Endothelial cell of umbilical vein (primary cell): ENCODE data around the gene AGK. TPM values are rescaled to one million over a fixed set of nuclear protein-coding genes. Genes with fewer than 3 reads are reported as not detected.

Experiments used
- BruUV-seq: library from RNA; stranded (reverse); fragments of 400-500 nt; replicated peaks from 2 replicates; lab custom pipeline; 2021; lab: Mats Ljungman, UMichigan
- CTCF ChIA-PET: fragments of 300-600, 350-600 bp; sonication (Branson Sonifier 250); formaldehyde crosslinking; loops from one replicate; lab custom pipeline; 2021; ENCODE audit warnings: antibody characterized with exemption, inconsistent platforms; lab: Charles Lee
- POLR2A ChIA-PET: fragments of 300-600, 350-600 bp; sonication (Branson Sonifier 250); formaldehyde crosslinking; loops from one replicate; lab custom pipeline; 2021; ENCODE audit warnings: antibody characterized with exemption, inconsistent platforms; lab: Charles Lee
- DNase-seq: peaks from one replicate; pipeline ENCODE4 v3.0.0-alpha.2; 2011; ENCODE audit warnings: low read depth, low spot score
- FAIRE-seq: peaks from 2 replicates; lab custom pipeline; 2011; peaks lifted over from hg19 to GRCh38; lab: Jason Lieb, UNC
- H2AFZ ChIP-seq: 2 replicates; pipeline ENCODE4 v1.6.0; 2012; ENCODE audit warnings: low read depth, low read length, control low read depth, inconsistent platforms
- H3K27ac ChIP-seq: 2 replicates; pipeline ENCODE4 v1.5.1; 2011; ENCODE audit warnings: low read depth, mild to moderate bottlenecking, control low read depth, low read length, moderate library complexity; ENCODE audit not compliant: insufficient read depth
- H3K27me3 ChIP-seq, 2 experiments: 2 replicates each; pipeline versions ENCODE4 v1.6.0 to v1.6.1; 2011; ENCODE audit warnings: low read length in 2 of 2, mixed read lengths in 1 of 2; ENCODE audit not compliant: control insufficient read depth in 2 of 2, insufficient read depth in 2 of 2
- H3K36me3 ChIP-seq, 2 experiments: 2 replicates in 1 of 2; 3 replicates in 1 of 2; pipeline ENCODE4 v1.5.1; 2011; ENCODE audit warnings: low read length in 2 of 2, mild to moderate bottlenecking in 1 of 2, moderate library complexity in 1 of 2; ENCODE audit not compliant: control insufficient read depth in 2 of 2, insufficient read depth in 2 of 2; ENCODE audit errors: extremely low read depth in 1 of 2
- H3K4me1 ChIP-seq: 3 replicates; pipeline ENCODE4 v1.5.1; 2011; ENCODE audit warnings: mild to moderate bottlenecking, low read length; ENCODE audit not compliant: control insufficient read depth, insufficient read depth; ENCODE audit errors: extremely low read depth
- H3K4me2 ChIP-seq: 2 replicates; pipeline ENCODE4 v1.6.1; 2011; ENCODE audit warnings: low read length, control low read depth, mixed read lengths; ENCODE audit not compliant: insufficient read depth
- H3K4me3 ChIP-seq, 3 experiments: fragments of 200-600 bp in 1 of 3; sonication (generic), shearing (Covaris generic) in 1 of 3; replicated peaks in 1 of 3; 2 replicates each; pipeline ENCODE4 v1.5.1; 2011 to 2016; ENCODE audit warnings: control low read depth in 3 of 3, low read length in 3 of 3, mild to moderate bottlenecking in 2 of 3, inconsistent platforms in 1 of 3, low read depth in 1 of 3, moderate library complexity in 1 of 3; ENCODE audit not compliant: insufficient read depth in 1 of 3
- H3K79me2 ChIP-seq: 2 replicates; pipeline ENCODE4 v1.6.0; 2012; ENCODE audit warnings: low read length, inconsistent platforms; ENCODE audit not compliant: control insufficient read depth, insufficient read depth
- H3K9ac ChIP-seq: replicated peaks from 2 replicates; pipeline ENCODE3; 2011; ENCODE audit warnings: low read length, control low read depth; ENCODE audit not compliant: insufficient read depth; ENCODE audit errors: extremely low read depth
- H3K9me1 ChIP-seq: replicated peaks from 3 replicates; pipeline ENCODE4 v1.6.0; 2011; ENCODE audit warnings: mild to moderate bottlenecking, low read length; ENCODE audit not compliant: control insufficient read depth, insufficient read depth; ENCODE audit errors: extremely low read depth
- H3K9me3 ChIP-seq: replicated peaks from 2 replicates; pipeline ENCODE4 v1.5.1; 2012; ENCODE audit warnings: low read length, inconsistent platforms; ENCODE audit not compliant: control insufficient read depth, insufficient read depth
- H4K20me1 ChIP-seq: replicated peaks from 2 replicates; pipeline ENCODE3; 2011; ENCODE audit warnings: mild to moderate bottlenecking, low read length; ENCODE audit not compliant: control insufficient read depth, insufficient read depth; ENCODE audit errors: extremely low read depth
- CTCF ChIP-seq, 2 donors: IDR thresholded peaks; 1 replicate in 1 of 2; 2 replicates in 1 of 2; pipeline ENCODE4 v1.5.1; 2011; ENCODE audit warnings: low read length in 2 of 2, mild to moderate bottlenecking in 2 of 2, moderate library complexity in 2 of 2, control low read depth in 1 of 2, inconsistent platforms in 1 of 2, low read depth in 1 of 2; ENCODE audit not compliant: insufficient read depth in 1 of 2; ENCODE audit errors: extremely low read depth in 1 of 2
- EZH2 ChIP-seq: IDR thresholded peaks from 2 replicates; pipeline ENCODE4 v1.6.1; 2012; ENCODE audit warnings: borderline replicate concordance, low read depth, mild to moderate bottlenecking, moderate library complexity, low read length, inconsistent platforms; ENCODE audit not compliant: severe bottlenecking
- FOS ChIP-seq: IDR thresholded peaks from 2 replicates; pipeline ENCODE4 v1.6.1; 2011; ENCODE audit warnings: mild to moderate bottlenecking, low read length, moderate library complexity, borderline replicate concordance; ENCODE audit not compliant: insufficient read depth
- GATA2 ChIP-seq: IDR thresholded peaks from 2 replicates; pipeline ENCODE4 v1.7.0; 2011; ENCODE audit warnings: low read depth, mild to moderate bottlenecking, moderate library complexity, mixed read lengths, low read length; ENCODE audit not compliant: insufficient read length, insufficient read depth
- JUN ChIP-seq: IDR thresholded peaks from 2 replicates; pipeline ENCODE4 v1.6.1; 2011; ENCODE audit warnings: borderline replicate concordance, low read depth; ENCODE audit not compliant: insufficient read length, insufficient read depth
- MYC ChIP-seq: IDR thresholded peaks from one replicate; pipeline ENCODE4 v1.6.1; 2011; ENCODE audit warnings: mild to moderate bottlenecking, low read depth, low read length
- POLR2A ChIP-seq: IDR thresholded peaks from 2 replicates; pipeline ENCODE4 v1.6.1; 2012; ENCODE audit warnings: low read depth, mild to moderate bottlenecking, control low read depth, low read length
- POLR2AphosphoS5 ChIP-seq: IDR thresholded peaks from 2 replicates; pipeline ENCODE4 v1.6.1; 2012; ENCODE audit warnings: low read depth, mild to moderate bottlenecking, control low read depth, low read length, moderate library complexity; ENCODE audit not compliant: insufficient read depth
- dilution Hi-C: fragments of 300-500 bp; cut with MboI; formaldehyde crosslinking; loops from one replicate; pipeline ENCODE4 v1.15.0; 2019; ENCODE audit warnings: low sequenced_read_pairs; ENCODE audit not compliant: extremely low pct_ligation_motif_present
- intact Hi-C: fragments of 100-400 bp; cut with micrococcal nuclease; formaldehyde crosslinking; loops from one replicate; pipeline ENCODE4 v1.10.0; 2022
- polyA plus RNA-seq, 4 experiments: library from polyadenylated mRNA; depleted of rRNA in 3 of 4; stranded (reverse) in 3 of 4; unstranded in 1 of 4; fragments of >200 nt; gene quantifications; 2 replicates each; pipeline versions ENCODE4 v1.2.1 to v1.2.3, GENCODE V29; 2011 to 2012; ENCODE audit warnings: missing spikeins in 1 of 4
- total RNA-seq: library from RNA; stranded (reverse); gene quantifications from 2 replicates; pipeline ENCODE4 v1.2.3, GENCODE V29; 2021
- TF ChIP-seq, protein P1 (sequence below): IDR thresholded peaks from 2 replicates; pipeline ENCODE4 v1.6.1; 2011; ENCODE audit not compliant: insufficient read depth, insufficient read length

Gene AGK
- total and polyA plus RNA-seq, 2 donors (not counting 3 experiments of a cell fraction or from before 2014, with no cell fraction given) = 23.6 to 34.3 TPM

- BruUV-seq = no TSS peak
- ChIA-PET POLR2A (no interaction called here), CTCF (interaction anchor here (0.6 to 4.8 kb wide), 36 partner anchors 8 to 731 kb away, joined by 3 to 83 read pairs (median 5); partner anchors contain the start of genes DENND11, SSBP1, TAS2R5 and WEE2)
- Histone ChIP-seq H3K9me1 (no peaks in the 10 kb centered on the region), H3K4me1 (peaks cover 16% of the 10 kb centered on the region), H3K27me3 (no peaks in the 10 kb centered on the region), H3K9me3 (no peaks in the 10 kb centered on the region), H4K20me1 (no peaks in the 10 kb centered on the region), H3K4me2 (no peak overlapping the region), H3K9ac (peak overlapping the region; percentile 44), H3K36me3 (peaks cover 5 to 12% of the 10 kb centered on the region in 2 experiments), H3K4me3 (no peak overlapping the region), H3K27ac (peak overlapping the region; percentile 46), H3K79me2 (no peaks in the 10 kb centered on the region), H2AFZ (peak overlapping the region; percentile 51)
- peak; percentile 48 for FAIRE-seq
- no peak for TF ChIP-seq EZH2
- TF ChIP-seq CTCF (IDR thresholded peaks at IDR 0.05; ENCODE audit: extremely low read depth in 1 of 2, insufficient read depth in 1 of 2, low read depth in 1 of 2, low read length in 2 of 2) = peak; percentile 81
- peak; percentile 94 for DNase-seq
- intact Hi-C loops (loop anchor here (1.0 to 10.0 kb wide), 7 partner anchors 20 to 980 kb away; partner anchors contain the start of genes ADCK2, SSBP1 and TMEM178B), dilution Hi-C loops (no loop called here)
Observed at GRCh38 chr7:141654551-141654950, 103.3 kb downstream of the AGK start.

DNA sequence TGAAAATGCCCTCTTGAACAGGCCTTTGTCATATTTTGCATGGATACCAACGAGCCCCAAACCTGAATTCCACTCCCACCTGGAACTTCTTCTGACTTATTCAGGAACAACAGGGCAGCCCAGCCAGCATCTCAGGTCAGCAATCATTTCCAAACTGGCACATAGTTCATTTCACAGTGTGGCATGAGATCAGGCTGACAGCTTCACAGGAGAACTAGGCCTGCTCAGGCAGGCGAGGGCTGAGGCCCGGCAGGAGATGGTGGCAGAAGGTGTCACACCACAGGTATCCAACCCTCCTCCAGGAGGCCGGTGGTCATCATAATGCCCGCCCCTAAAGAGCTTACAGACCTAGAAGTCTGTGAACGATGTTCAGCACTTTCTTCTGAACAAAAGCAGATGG is 108.3 kb downstream of the AGK start:
- no TSS peak for BruUV-seq
- no peak overlapping the region for H3K4me2 ChIP-seq
- no peaks in the 10 kb centered on the region for H3K9me1 ChIP-seq
- TF ChIP-seq JUN (no peak), POLR2A (no peak), POLR2AphosphoS5 (no peak), FOS (no peak), MYC (no peak), CTCF (IDR thresholded peaks at IDR 0.05; ENCODE audit: extremely low read depth in 1 of 2, insufficient read depth in 1 of 2, low read depth in 1 of 2, low read length in 2 of 2) (no peak), EZH2 (no peak), GATA2 (no peak)
- TF ChIP-seq, protein P1, sequence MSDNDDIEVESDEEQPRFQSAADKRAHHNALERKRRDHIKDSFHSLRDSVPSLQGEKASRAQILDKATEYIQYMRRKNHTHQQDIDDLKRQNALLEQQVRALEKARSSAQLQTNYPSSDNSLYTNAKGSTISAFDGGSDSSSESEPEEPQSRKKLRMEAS = no peak
- no peaks in the 10 kb centered on the region for H3K79me2 ChIP-seq
- no peak overlapping the region for H3K4me3 ChIP-seq
- H3K27ac ChIP-seq = no peak overlapping the region
- H3K27me3 ChIP-seq = no peaks in the 10 kb centered on the region
- dilution Hi-C loops = no loop called here
- H2AFZ ChIP-seq = no peak overlapping the region
- FAIRE-seq = no peak
- intact Hi-C loops = loop anchor here (10.0 kb wide), 2 partner anchors 695 to 985 kb away; partner anchors contain the start of gene ADCK2
- H3K4me1 ChIP-seq = peaks cover 29% of the 10 kb centered on the region
- ChIA-PET POLR2A (no interaction called here), CTCF (interaction anchor here (0.9 to 3.2 kb wide), 3 partner anchors 15 to 126 kb away, joined by 3 to 16 read pairs (median 13); partner anchors contain the start of gene SSBP1)
- no peaks in the 10 kb centered on the region for H3K9me3 ChIP-seq
- H3K9ac ChIP-seq = no peak overlapping the region
- peaks cover 12 to 15% of the 10 kb centered on the region in 2 experiments for H3K36me3 ChIP-seq
- DNase-seq = no peak
- H4K20me1 ChIP-seq = no peaks in the 10 kb centered on the region
